Measurements from ENCODE around the gene TMEM43.

- TF ChIP-seq CTCF (IDR thresholded peaks at IDR 0.05; ENCODE audit: insufficient read depth, low read depth, low read length) (no peak), EZH2 (IDR thresholded peaks at IDR 0.05; ENCODE audit: insufficient read depth, low read length) (no peak)
These were observed 3.9 kb downstream of the TMEM43 start for GRCh38 chr3:14128724-14129123.

Measured in astrocyte (in vitro differentiated cells and primary cell).